ENCODE results near the gene CLDN11. TPM values are rescaled to one million over a fixed set of nuclear protein-coding genes. Genes with fewer than 3 reads are reported as not detected.

The CLDN11 gene
- polyA plus RNA-seq, 3 donors = 0.11 TPM; not detected in 2

DNA sequence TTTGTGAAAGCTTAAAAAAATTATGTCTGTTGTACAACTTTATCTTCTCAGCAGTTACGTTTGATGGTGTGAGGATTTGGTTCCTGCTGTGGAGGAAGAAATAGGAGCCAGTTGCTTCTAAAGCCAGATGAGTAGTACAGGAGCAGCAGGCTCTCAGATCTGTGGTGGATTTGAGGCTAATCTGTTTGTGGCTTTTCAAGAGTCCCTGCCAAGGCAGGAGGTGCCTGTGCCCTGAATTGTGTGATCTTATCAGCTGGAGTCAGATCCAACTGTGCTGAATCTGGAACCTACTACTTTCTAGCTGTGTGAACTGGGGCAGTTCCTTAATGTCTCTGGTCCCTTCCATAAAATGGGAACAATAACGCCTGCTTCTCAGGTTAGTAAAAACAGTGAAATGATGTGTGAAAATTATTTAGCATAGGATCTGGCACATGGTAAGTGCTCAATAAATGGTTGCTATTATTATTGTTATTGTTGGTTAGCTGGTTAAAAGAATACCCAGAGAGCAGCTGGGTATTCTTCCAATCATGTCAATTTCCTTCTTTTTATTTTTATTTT lies 7.7 kb downstream of the CLDN11 start:
- Histone ChIP-seq H3K4me2 (replicated peaks; ENCODE audit: extremely low read depth, low read length, poor library complexity, severe bottlenecking) (no peak overlapping the region), H3K9me3 (replicated peaks in 1 of 2; ENCODE audit: control insufficient read depth in 1 of 2, insufficient read depth in 1 of 2, low read length in 2 of 2) (no peaks in the 10 kb centered on the region), H3K36me3 (replicated peaks in 1 of 2; ENCODE audit: control insufficient read depth in 1 of 2, insufficient read depth in 2 of 2, low read length in 2 of 2) (no peaks in the 10 kb centered on the region), H3K4me1 (ENCODE audit: control insufficient read depth in 1 of 2, insufficient read depth in 2 of 2, low read length in 2 of 2) (no peaks in the 10 kb centered on the region), H3K79me2 (ENCODE audit: insufficient read depth, low read length) (no peaks in the 10 kb centered on the region), H2AFZ (ENCODE audit: insufficient read depth, low read depth, low read length, poor library complexity, severe bottlenecking) (no peak overlapping the region), H3K27ac (ENCODE audit: low read depth in 1 of 2, low read length in 2 of 2) (no peak overlapping the region), H4K20me1 (ENCODE audit: insufficient read depth, low read length) (no peaks in the 10 kb centered on the region), H3K27me3 (ENCODE audit: control insufficient read depth in 2 of 2, insufficient read depth in 2 of 2, low read length in 2 of 2) (peaks cover 0 to 5% of the 10 kb centered on the region in 2 donors), H3K4me3 (replicated peaks in 1 of 3; ENCODE audit: low read depth in 2 of 3, low read length in 3 of 3) (no peak overlapping the region), H3K9ac (ENCODE audit: insufficient read depth, low read length, poor library complexity, severe bottlenecking) (no peak overlapping the region)
- Mint-ChIP-seq H3K9me3 (peaks cover 0 to under 1% (median 0%) of the 10 kb centered on the region in 7 donors), H3K36me3 (no peaks in the 10 kb centered on the region), H3K4me1 (no peaks in the 10 kb centered on the region), H3K4me3 (no peak overlapping the region), H3K27me3 (ENCODE audit: low read depth in 3 of 3) (peaks cover 8 to 18% (median 12%) of the 10 kb centered on the region in 3 donors), H3K27ac (no peak overlapping the region)
- TF ChIP-seq CTCF (IDR thresholded peaks at IDR 0.05) = no peak
- WGBS (ENCODE audit: insufficient coverage) = 44% methylated on average over 1 of the region's 2 CpGs
- intact Hi-C loops (cut with micrococcal nuclease) = no loop called here
- DNase-seq = no peak

DNA sequence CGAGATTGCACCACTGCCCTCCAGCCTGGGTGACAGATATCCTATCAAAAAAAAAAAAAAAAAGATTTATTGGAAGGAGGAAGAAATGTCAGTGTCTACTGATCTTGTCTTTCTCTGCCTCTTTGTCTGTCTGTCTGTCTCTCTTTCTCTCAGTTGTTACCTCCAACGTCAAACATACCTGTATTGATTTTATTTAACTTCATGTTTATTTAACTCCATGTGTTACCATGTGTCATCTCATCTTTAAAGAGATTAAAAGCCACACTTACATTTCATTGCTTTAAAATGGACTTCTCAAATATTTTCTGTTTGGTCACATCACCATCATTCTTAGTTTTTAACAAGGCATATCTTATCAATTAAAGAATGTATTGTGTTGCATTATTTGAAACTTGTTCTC lies 9.4 kb downstream of the CLDN11 start:
- Histone ChIP-seq H3K27me3 (ENCODE audit: control insufficient read depth in 2 of 2, insufficient read depth in 2 of 2, low read length in 2 of 2) (no peaks in the 10 kb centered on the region), H3K4me3 (replicated peaks in 1 of 3; ENCODE audit: low read depth in 2 of 3, low read length in 3 of 3) (no peak overlapping the region), H3K27ac (ENCODE audit: low read depth in 1 of 2, low read length in 2 of 2) (no peak overlapping the region), H3K4me1 (ENCODE audit: control insufficient read depth in 1 of 2, insufficient read depth in 2 of 2, low read length in 2 of 2) (no peaks in the 10 kb centered on the region), H3K79me2 (ENCODE audit: insufficient read depth, low read length) (no peaks in the 10 kb centered on the region), H3K36me3 (replicated peaks in 1 of 2; ENCODE audit: control insufficient read depth in 1 of 2, insufficient read depth in 2 of 2, low read length in 2 of 2) (no peaks in the 10 kb centered on the region), H4K20me1 (ENCODE audit: insufficient read depth, low read length) (no peaks in the 10 kb centered on the region), H3K9me3 (replicated peaks in 1 of 2; ENCODE audit: control insufficient read depth in 1 of 2, insufficient read depth in 1 of 2, low read length in 2 of 2) (no peaks in the 10 kb centered on the region), H3K4me2 (replicated peaks; ENCODE audit: extremely low read depth, low read length, poor library complexity, severe bottlenecking) (no peak overlapping the region), H2AFZ (ENCODE audit: insufficient read depth, low read depth, low read length, poor library complexity, severe bottlenecking) (no peak overlapping the region), H3K9ac (ENCODE audit: insufficient read depth, low read length, poor library complexity, severe bottlenecking) (no peak overlapping the region)
- no peak for DNase-seq
- TF ChIP-seq CTCF (IDR thresholded peaks at IDR 0.05) = no peak
- no CpG with 5 or more reads among the region's 2 CpGs for WGBS (ENCODE audit: insufficient coverage)
- Mint-ChIP-seq H3K27ac (no peak overlapping the region), H3K4me3 (no peak overlapping the region), H3K4me1 (no peaks in the 10 kb centered on the region), H3K9me3 (no peaks in the 10 kb centered on the region), H3K36me3 (no peaks in the 10 kb centered on the region), H3K27me3 (ENCODE audit: low read depth in 3 of 3) (peaks cover 7 to 13% (median 9%) of the 10 kb centered on the region in 3 donors)
- intact Hi-C loops (cut with micrococcal nuclease) = no loop called here
